ENCODE results near the gene TMEM52.

DNA sequence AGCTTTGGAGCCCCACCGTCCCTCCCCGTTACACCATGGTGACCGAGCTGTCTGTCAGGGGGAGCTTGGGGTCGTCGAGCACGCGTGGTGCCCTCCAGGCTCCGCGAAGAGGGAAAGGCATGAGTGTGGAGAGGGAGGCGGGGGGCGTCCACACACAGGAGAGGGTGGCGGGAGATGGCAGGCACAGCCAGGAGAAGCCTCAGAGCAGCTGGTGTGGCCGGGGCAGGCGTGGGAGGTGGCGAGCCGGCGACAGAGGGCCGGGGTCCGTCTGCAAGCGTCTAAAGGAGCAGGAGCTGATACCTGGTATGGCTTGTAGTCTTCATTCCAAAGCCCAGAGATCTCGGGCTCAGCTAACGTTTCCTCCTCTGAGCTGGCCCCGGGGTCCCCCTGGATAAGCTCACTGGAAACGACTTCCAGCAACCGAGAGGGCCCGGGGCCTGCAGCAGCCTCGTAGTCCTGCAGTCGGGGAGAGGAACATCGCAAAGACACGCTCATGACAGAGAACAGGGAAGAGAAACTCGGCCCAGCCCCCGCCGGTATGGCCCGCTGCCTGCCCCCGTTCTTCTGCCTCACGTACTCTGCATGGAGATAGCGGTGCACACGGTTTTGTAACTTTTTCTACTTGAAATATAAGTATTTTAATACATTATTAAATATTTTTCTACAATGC, 47.1 kb upstream of the TMEM52 start:
- no peak for TF ChIP-seq POLR2A (IDR thresholded peaks at IDR 0.05)
- TF ChIP-seq, protein P1, sequence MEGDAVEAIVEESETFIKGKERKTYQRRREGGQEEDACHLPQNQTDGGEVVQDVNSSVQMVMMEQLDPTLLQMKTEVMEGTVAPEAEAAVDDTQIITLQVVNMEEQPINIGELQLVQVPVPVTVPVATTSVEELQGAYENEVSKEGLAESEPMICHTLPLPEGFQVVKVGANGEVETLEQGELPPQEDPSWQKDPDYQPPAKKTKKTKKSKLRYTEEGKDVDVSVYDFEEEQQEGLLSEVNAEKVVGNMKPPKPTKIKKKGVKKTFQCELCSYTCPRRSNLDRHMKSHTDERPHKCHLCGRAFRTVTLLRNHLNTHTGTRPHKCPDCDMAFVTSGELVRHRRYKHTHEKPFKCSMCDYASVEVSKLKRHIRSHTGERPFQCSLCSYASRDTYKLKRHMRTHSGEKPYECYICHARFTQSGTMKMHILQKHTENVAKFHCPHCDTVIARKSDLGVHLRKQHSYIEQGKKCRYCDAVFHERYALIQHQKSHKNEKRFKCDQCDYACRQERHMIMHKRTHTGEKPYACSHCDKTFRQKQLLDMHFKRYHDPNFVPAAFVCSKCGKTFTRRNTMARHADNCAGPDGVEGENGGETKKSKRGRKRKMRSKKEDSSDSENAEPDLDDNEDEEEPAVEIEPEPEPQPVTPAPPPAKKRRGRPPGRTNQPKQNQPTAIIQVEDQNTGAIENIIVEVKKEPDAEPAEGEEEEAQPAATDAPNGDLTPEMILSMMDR (IDR thresholded peaks at IDR 0.05), result no peak
